Stimulated activated CD8-positive, alpha-beta memory T cell treated with anti-CD3 and anti-CD28 coated beads, Interleukin-12 subunit alpha, Interleukin-12 subunit beta, amount 100 ng/mL, for 24 hours (primary cell): ENCODE results near the gene BLOC1S1.

ENCODE experiments used
- DNase-seq: peaks from one replicate; pipeline ENCODE4 v3.0.0-alpha.2; 2020; ENCODE audit errors: extremely low read depth

Gene BLOC1S1

DNA sequence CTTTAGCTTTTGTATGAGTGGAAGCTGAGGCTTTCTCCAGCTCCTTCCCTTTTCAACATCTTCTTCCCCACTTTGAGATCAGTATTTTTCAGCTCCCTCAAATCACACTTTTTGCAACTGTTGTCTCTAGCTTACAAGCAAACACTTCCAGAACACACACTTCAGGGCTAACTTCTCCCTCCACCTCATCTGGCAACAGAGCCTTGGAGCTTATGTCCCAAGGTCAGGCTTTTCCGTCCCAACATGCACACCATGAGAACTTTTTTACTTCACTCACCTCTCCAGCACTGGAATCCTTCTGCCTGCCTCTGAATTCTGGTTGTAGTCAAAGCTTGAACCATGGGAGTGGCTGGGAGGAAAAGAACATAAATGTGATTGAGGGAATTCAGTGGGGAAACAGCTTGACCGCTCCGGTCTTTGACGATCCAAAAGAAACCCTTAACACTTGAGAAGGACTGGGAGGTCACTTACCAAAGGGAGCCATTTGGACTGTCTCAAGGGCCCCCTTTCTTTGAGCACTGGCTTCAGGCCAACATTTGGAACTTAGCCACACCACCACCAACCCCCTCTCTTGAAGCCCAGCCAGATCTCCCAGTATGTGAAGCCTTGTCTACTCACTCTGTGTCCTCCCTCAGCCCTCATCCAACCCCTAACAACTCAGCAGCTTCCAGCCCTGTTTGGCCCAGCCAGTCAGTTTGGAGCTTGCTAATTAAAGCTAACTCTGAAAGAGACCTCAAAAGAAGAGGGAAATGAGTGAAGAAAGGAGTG, 3.9 kb upstream of the BLOC1S1 start:
- no peak for DNase-seq

GRCh38 chr12:55712700-55713415, 3.0 kb upstream of the BLOC1S1 start:
- no peak for DNase-seq

GRCh38 chr12:55713721-55714120, 2.1 kb upstream of the BLOC1S1 start:
- DNase-seq: no peak

GRCh38 chr12:55715169-55715764, 579 bp upstream of the BLOC1S1 start:
- no peak for DNase-seq

GRCh38 chr12:55716582-55716957, 724 bp downstream of the BLOC1S1 start:
- DNase-seq: no peak

- DNase-seq: no peak
These were observed 1.5 kb downstream of the BLOC1S1 start for GRCh38 chr12:55717011-55718007.

GRCh38 chr12:55718015-55718414, 2.2 kb downstream of the BLOC1S1 start:
- no peak for DNase-seq

- no peak for DNase-seq
These were observed 2.9 kb downstream of the BLOC1S1 start for GRCh38 chr12:55718624-55719275.

DNA sequence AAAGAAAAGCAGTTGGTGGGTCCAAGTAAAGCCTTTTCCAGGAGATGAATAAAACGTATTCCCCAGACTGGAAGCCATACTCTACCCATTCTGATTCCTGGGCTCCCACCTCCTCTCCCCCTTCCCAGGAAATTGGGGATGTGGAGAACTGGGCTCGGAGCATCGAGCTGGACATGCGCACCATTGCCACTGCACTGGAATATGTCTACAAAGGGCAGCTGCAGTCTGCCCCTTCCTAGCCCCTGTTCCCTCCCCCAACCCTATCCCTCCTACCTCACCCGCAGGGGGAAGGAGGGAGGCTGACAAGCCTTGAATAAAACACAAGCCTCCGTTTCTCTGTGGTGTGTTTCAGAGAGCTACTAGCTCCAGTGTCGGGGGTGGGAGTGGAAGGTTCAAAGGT, 3.5 kb downstream of the BLOC1S1 start:
- DNase-seq: no peak

- no peak for DNase-seq
These were observed 4.3 kb downstream of the BLOC1S1 start, which contains the start of gene RDH5 for GRCh38 chr12:55720071-55720564. Gene RDH5 (plus strand): TSS chr12:55720393. CDS start chr12:55721185, 792 bp downstream.

- no peak for DNase-seq
These were observed 5.1 kb downstream of the BLOC1S1 start for GRCh38 chr12:55720894-55721444.

DNA sequence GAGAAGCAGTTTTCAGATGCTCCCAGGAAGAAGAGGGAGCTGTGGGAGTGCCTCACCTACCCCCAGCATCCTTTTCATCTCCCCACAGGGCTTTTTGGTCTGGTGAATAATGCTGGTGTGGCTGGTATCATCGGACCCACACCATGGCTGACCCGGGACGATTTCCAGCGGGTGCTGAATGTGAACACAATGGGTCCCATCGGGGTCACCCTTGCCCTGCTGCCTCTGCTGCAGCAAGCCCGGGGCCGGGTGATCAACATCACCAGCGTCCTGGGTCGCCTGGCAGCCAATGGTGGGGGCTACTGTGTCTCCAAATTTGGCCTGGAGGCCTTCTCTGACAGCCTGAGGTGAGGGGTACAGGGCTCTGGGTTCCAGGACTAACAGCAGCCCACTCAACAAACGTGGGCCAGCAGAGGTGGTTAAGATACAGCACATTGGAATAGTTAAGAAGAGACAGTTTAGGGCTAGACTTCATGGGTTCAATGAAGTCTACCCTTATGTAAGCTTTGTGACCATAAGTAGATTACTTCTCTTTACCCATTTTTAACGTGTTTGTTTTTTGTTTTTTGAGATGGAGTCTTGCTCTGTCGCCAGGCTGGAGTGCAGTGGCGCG, 5.9 kb downstream of the BLOC1S1 start:
- DNase-seq: no peak

- no peak for DNase-seq
These were observed 7.1 kb downstream of the BLOC1S1 start for GRCh38 chr12:55722948-55723347.

DNA sequence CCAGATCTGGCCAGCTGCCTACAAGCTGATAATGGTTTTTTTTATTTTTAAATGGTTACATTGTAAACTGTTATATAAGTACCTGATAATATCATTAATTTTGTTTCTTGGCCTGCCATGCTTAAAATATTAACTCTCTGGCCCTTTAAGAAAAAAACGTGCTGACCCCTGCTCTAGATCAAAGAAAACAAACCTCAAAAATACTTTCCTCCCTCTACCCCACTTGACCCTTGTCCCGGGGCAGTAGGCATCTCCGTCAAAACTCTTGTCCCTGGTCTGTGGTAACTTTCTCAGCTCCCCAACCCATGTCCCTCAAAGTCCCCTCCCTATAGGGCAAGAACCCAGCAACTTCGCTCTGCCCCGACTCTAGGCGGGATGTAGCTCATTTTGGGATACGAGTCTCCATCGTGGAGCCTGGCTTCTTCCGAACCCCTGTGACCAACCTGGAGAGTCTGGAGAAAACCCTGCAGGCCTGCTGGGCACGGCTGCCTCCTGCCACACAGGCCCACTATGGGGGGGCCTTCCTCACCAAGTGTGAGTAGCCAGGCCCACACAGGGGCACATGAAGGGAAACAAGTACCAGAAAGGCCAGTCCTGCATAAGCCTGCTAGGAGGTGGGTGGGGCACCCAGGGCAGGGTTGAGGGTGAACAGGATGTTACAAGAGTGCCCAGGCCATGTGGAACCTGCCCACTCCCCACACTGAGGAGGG, 7.8 kb downstream of the BLOC1S1 start:
- no peak for DNase-seq

DNA sequence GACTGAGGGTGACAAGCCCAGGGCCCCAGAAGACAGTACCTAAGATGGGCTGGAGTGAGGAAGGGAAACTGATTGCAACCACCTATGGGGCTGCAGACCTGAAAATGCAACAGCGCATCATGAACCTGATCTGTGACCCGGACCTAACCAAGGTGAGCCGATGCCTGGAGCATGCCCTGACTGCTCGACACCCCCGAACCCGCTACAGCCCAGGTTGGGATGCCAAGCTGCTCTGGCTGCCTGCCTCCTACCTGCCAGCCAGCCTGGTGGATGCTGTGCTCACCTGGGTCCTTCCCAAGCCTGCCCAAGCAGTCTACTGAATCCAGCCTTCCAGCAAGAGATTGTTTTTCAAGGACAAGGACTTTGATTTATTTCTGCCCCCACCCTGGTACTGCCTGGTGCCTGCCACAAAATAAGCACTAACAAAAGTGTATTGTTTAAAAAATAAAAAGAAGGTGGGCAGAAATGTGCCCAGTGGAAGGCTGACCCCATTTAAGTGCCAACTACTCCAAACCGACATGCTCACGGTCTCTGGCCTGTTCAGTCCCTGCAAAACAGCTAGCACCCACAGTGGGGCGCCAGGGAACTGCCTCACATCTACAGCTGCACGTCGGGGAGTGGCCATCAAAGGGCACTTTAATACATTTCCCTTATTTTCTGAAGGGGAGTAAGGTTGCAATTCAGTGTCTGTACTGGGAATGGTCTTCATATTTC, 8.5 kb downstream of the BLOC1S1 start:
- no peak for DNase-seq

DNA sequence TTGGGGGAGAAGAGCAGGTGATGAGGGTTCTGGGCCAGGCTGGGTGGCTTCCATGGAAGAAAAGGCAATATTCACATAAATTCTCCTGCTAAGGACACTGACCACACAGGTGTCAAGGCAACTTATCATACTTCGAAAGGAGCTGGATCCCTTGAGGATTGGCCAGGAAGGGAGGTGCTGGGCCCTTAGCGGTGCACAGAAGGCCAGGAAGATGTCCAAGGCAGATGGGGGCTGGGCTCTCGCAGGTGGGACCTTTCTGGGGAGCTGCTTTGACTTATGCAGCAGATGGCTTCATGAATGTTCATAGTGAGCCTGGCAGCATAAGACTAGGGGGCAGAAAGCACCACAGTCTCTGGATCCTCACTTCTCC, 9.1 kb downstream of the BLOC1S1 start:
- DNase-seq: no peak

- no peak for DNase-seq
These were observed 9.7 kb downstream of the BLOC1S1 start for GRCh38 chr12:55725556-55725955.

GRCh38 chr12:55726971-55727370, 11.1 kb downstream of the BLOC1S1 start:
- no peak for DNase-seq

- no peak for DNase-seq
These were observed 11.9 kb downstream of the BLOC1S1 start for GRCh38 chr12:55727643-55728185.
